Endothelial cell of umbilical vein (primary cell): Measurements from ENCODE around the gene RASSF6. TPM values are rescaled to one million over a fixed set of nuclear protein-coding genes. Genes with fewer than 3 reads are reported as not detected.

Experiments
- BruUV-seq: library from RNA; stranded (reverse); fragments of 400-500 nt; replicated peaks from 2 replicates; lab custom pipeline; 2021; lab: Mats Ljungman, UMichigan
- CTCF ChIA-PET: fragments of 300-600, 350-600 bp; sonication (Branson Sonifier 250); formaldehyde crosslinking; loops from one replicate; lab custom pipeline; 2021; ENCODE audit warnings: antibody characterized with exemption, inconsistent platforms; lab: Charles Lee
- POLR2A ChIA-PET: fragments of 300-600, 350-600 bp; sonication (Branson Sonifier 250); formaldehyde crosslinking; loops from one replicate; lab custom pipeline; 2021; ENCODE audit warnings: antibody characterized with exemption, inconsistent platforms; lab: Charles Lee
- DNase-seq: peaks from one replicate; pipeline ENCODE4 v3.0.0-alpha.2; 2011; ENCODE audit warnings: low read depth, low spot score
- FAIRE-seq: peaks from 2 replicates; lab custom pipeline; 2011; peaks lifted over from hg19 to GRCh38; lab: Jason Lieb, UNC
- H2AFZ ChIP-seq: 2 replicates; pipeline ENCODE4 v1.6.0; 2012; ENCODE audit warnings: low read depth, low read length, control low read depth, inconsistent platforms
- H3K27ac ChIP-seq: 2 replicates; pipeline ENCODE4 v1.5.1; 2011; ENCODE audit warnings: low read depth, mild to moderate bottlenecking, control low read depth, low read length, moderate library complexity; ENCODE audit not compliant: insufficient read depth
- H3K27me3 ChIP-seq, 2 experiments: 2 replicates each; pipeline versions ENCODE4 v1.6.0 to v1.6.1; 2011; ENCODE audit warnings: low read length in 2 of 2, mixed read lengths in 1 of 2; ENCODE audit not compliant: control insufficient read depth in 2 of 2, insufficient read depth in 2 of 2
- H3K36me3 ChIP-seq, 2 experiments: 2 replicates in 1 of 2; 3 replicates in 1 of 2; pipeline ENCODE4 v1.5.1; 2011; ENCODE audit warnings: low read length in 2 of 2, mild to moderate bottlenecking in 1 of 2, moderate library complexity in 1 of 2; ENCODE audit not compliant: control insufficient read depth in 2 of 2, insufficient read depth in 2 of 2; ENCODE audit errors: extremely low read depth in 1 of 2
- H3K4me1 ChIP-seq: 3 replicates; pipeline ENCODE4 v1.5.1; 2011; ENCODE audit warnings: mild to moderate bottlenecking, low read length; ENCODE audit not compliant: control insufficient read depth, insufficient read depth; ENCODE audit errors: extremely low read depth
- H3K4me2 ChIP-seq: 2 replicates; pipeline ENCODE4 v1.6.1; 2011; ENCODE audit warnings: low read length, control low read depth, mixed read lengths; ENCODE audit not compliant: insufficient read depth
- H3K4me3 ChIP-seq, 3 experiments: fragments of 200-600 bp in 1 of 3; sonication (generic), shearing (Covaris generic) in 1 of 3; replicated peaks in 1 of 3; 2 replicates each; pipeline ENCODE4 v1.5.1; 2011 to 2016; ENCODE audit warnings: control low read depth in 3 of 3, low read length in 3 of 3, mild to moderate bottlenecking in 2 of 3, inconsistent platforms in 1 of 3, low read depth in 1 of 3, moderate library complexity in 1 of 3; ENCODE audit not compliant: insufficient read depth in 1 of 3
- H3K79me2 ChIP-seq: 2 replicates; pipeline ENCODE4 v1.6.0; 2012; ENCODE audit warnings: low read length, inconsistent platforms; ENCODE audit not compliant: control insufficient read depth, insufficient read depth
- H3K9ac ChIP-seq: replicated peaks from 2 replicates; pipeline ENCODE3; 2011; ENCODE audit warnings: low read length, control low read depth; ENCODE audit not compliant: insufficient read depth; ENCODE audit errors: extremely low read depth
- H3K9me1 ChIP-seq: replicated peaks from 3 replicates; pipeline ENCODE4 v1.6.0; 2011; ENCODE audit warnings: mild to moderate bottlenecking, low read length; ENCODE audit not compliant: control insufficient read depth, insufficient read depth; ENCODE audit errors: extremely low read depth
- H3K9me3 ChIP-seq: replicated peaks from 2 replicates; pipeline ENCODE4 v1.5.1; 2012; ENCODE audit warnings: low read length, inconsistent platforms; ENCODE audit not compliant: control insufficient read depth, insufficient read depth
- H4K20me1 ChIP-seq: replicated peaks from 2 replicates; pipeline ENCODE3; 2011; ENCODE audit warnings: mild to moderate bottlenecking, low read length; ENCODE audit not compliant: control insufficient read depth, insufficient read depth; ENCODE audit errors: extremely low read depth
- CTCF ChIP-seq, 2 donors: IDR thresholded peaks; 1 replicate in 1 of 2; 2 replicates in 1 of 2; pipeline ENCODE4 v1.5.1; 2011; ENCODE audit warnings: low read length in 2 of 2, mild to moderate bottlenecking in 2 of 2, moderate library complexity in 2 of 2, control low read depth in 1 of 2, inconsistent platforms in 1 of 2, low read depth in 1 of 2; ENCODE audit not compliant: insufficient read depth in 1 of 2; ENCODE audit errors: extremely low read depth in 1 of 2
- EZH2 ChIP-seq: IDR thresholded peaks from 2 replicates; pipeline ENCODE4 v1.6.1; 2012; ENCODE audit warnings: borderline replicate concordance, low read depth, mild to moderate bottlenecking, moderate library complexity, low read length, inconsistent platforms; ENCODE audit not compliant: severe bottlenecking
- FOS ChIP-seq: IDR thresholded peaks from 2 replicates; pipeline ENCODE4 v1.6.1; 2011; ENCODE audit warnings: mild to moderate bottlenecking, low read length, moderate library complexity, borderline replicate concordance; ENCODE audit not compliant: insufficient read depth
- GATA2 ChIP-seq: IDR thresholded peaks from 2 replicates; pipeline ENCODE4 v1.7.0; 2011; ENCODE audit warnings: low read depth, mild to moderate bottlenecking, moderate library complexity, mixed read lengths, low read length; ENCODE audit not compliant: insufficient read length, insufficient read depth
- JUN ChIP-seq: IDR thresholded peaks from 2 replicates; pipeline ENCODE4 v1.6.1; 2011; ENCODE audit warnings: borderline replicate concordance, low read depth; ENCODE audit not compliant: insufficient read length, insufficient read depth
- MAX ChIP-seq: IDR thresholded peaks from 2 replicates; pipeline ENCODE4 v1.6.1; 2011; ENCODE audit not compliant: insufficient read depth, insufficient read length
- POLR2A ChIP-seq: IDR thresholded peaks from 2 replicates; pipeline ENCODE4 v1.6.1; 2012; ENCODE audit warnings: low read depth, mild to moderate bottlenecking, control low read depth, low read length
- POLR2AphosphoS5 ChIP-seq: IDR thresholded peaks from 2 replicates; pipeline ENCODE4 v1.6.1; 2012; ENCODE audit warnings: low read depth, mild to moderate bottlenecking, control low read depth, low read length, moderate library complexity; ENCODE audit not compliant: insufficient read depth
- dilution Hi-C: fragments of 300-500 bp; cut with MboI; formaldehyde crosslinking; loops from one replicate; pipeline ENCODE4 v1.15.0; 2019; ENCODE audit warnings: low sequenced_read_pairs; ENCODE audit not compliant: extremely low pct_ligation_motif_present
- intact Hi-C: fragments of 100-400 bp; cut with micrococcal nuclease; formaldehyde crosslinking; loops from one replicate; pipeline ENCODE4 v1.10.0; 2022
- polyA plus RNA-seq, 4 experiments: library from polyadenylated mRNA; depleted of rRNA in 3 of 4; stranded (reverse) in 3 of 4; unstranded in 1 of 4; fragments of >200 nt; gene quantifications; 2 replicates each; pipeline versions ENCODE4 v1.2.1 to v1.2.3, GENCODE V29; 2011 to 2012; ENCODE audit warnings: missing spikeins in 1 of 4
- total RNA-seq: library from RNA; stranded (reverse); gene quantifications from 2 replicates; pipeline ENCODE4 v1.2.3, GENCODE V29; 2021

RASSF6 gene
- total and polyA plus RNA-seq, 2 donors (not counting 3 experiments of a cell fraction or from before 2014, with no cell fraction given): not detected

- CTCF ChIA-PET: interaction anchor here (1.4 to 2.4 kb wide), 4 partner anchors 10 to 549 kb away, joined by 4 to 11 read pairs (median 6); no protein-coding TSS in a partner anchor
- FAIRE-seq: no peak
Measured at GRCh38 chr4:73586040-73586439, 34.2 kb downstream of the RASSF6 start.

GRCh38 chr4:73585345-73585744 lies 34.9 kb downstream of the RASSF6 start:
- intact Hi-C loops (no loop called here), dilution Hi-C loops (no loop called here)
- TF ChIP-seq FOS (no peak), POLR2AphosphoS5 (no peak), MAX (no peak), JUN (no peak), CTCF (IDR thresholded peaks at IDR 0.05; ENCODE audit: extremely low read depth in 1 of 2, insufficient read depth in 1 of 2, low read depth in 1 of 2, low read length in 2 of 2) (no peak), GATA2 (no peak), POLR2A (no peak), EZH2 (no peak)

More at GRCh38 chr4:73586040-73586439, 34.2 kb downstream of the RASSF6 start:
- Histone ChIP-seq H3K4me2 (no peak overlapping the region), H3K27ac (no peak overlapping the region), H3K36me3 (no peaks in the 10 kb centered on the region), H3K79me2 (no peaks in the 10 kb centered on the region), H3K9me3 (no peaks in the 10 kb centered on the region), H3K4me3 (no peak overlapping the region), H3K9me1 (peaks cover 3% of the 10 kb centered on the region), H4K20me1 (no peaks in the 10 kb centered on the region), H2AFZ (no peak overlapping the region), H3K27me3 (no peaks in the 10 kb centered on the region), H3K9ac (no peak overlapping the region), H3K4me1 (no peaks in the 10 kb centered on the region)
- BruUV-seq: no TSS peak
- POLR2A ChIA-PET: no interaction called here
- no peak for TF ChIP-seq FOS
- TF ChIP-seq POLR2AphosphoS5: no peak
- TF ChIP-seq MAX: no peak
- DNase-seq: no peak
- dilution Hi-C loops: no loop called here
- intact Hi-C loops: no loop called here

More at GRCh38 chr4:73585345-73585744, 34.9 kb downstream of the RASSF6 start:
- H3K79me2 ChIP-seq: no peaks in the 10 kb centered on the region
- no peak overlapping the region for H3K27ac ChIP-seq
- no peak overlapping the region for H2AFZ ChIP-seq
- no peak overlapping the region for H3K4me2 ChIP-seq
- no peaks in the 10 kb centered on the region for H3K4me1 ChIP-seq
- DNase-seq: no peak
- peaks cover 3% of the 10 kb centered on the region for H3K9me1 ChIP-seq
- no peaks in the 10 kb centered on the region for H4K20me1 ChIP-seq
- H3K27me3 ChIP-seq: no peaks in the 10 kb centered on the region
- no peak for FAIRE-seq
- ChIA-PET CTCF (interaction anchor here (1.0 to 2.4 kb wide), 6 partner anchors 8 to 549 kb away, joined by 3 to 11 read pairs (median 5); no protein-coding TSS in a partner anchor), POLR2A (no interaction called here)
- no peaks in the 10 kb centered on the region for H3K36me3 ChIP-seq
- no peak overlapping the region for H3K9ac ChIP-seq
- BruUV-seq: no TSS peak
- no peak overlapping the region for H3K4me3 ChIP-seq
- H3K9me3 ChIP-seq: no peaks in the 10 kb centered on the region
